ENCODE results near the gene PABPC5.

PABPC5 gene

GRCh38 chrX:91434351-91435168 lies at the start of gene PABPC5:
PABPC5 (plus strand) TSS chrX:91434839; CDS start chrX:91435578, 739 bp downstream.
- no peak for DNase-seq

GRCh38 chrX:91389026-91389425 lies 45.6 kb upstream of the PABPC5 start:
- DNase-seq, result no peak

GRCh38 chrX:91414713-91415112 lies 19.9 kb upstream of the PABPC5 start:
- DNase-seq, result no peak

- DNase-seq, result no peak
Measured at GRCh38 chrX:91435395-91435794, 756 bp downstream of the PABPC5 start.
